Fibroblast of lung (primary cell): ENCODE data around the gene PTPN5.

Experiments
- EZH2 ChIP-seq: IDR thresholded peaks from 2 replicates; pipeline ENCODE4 v1.5.1; 2012; ENCODE audit warnings: low read length, control low read depth, mild to moderate bottlenecking; ENCODE audit errors: missing control alignments
- TF ChIP-seq, protein P1 (sequence below), 2 donors: IDR thresholded peaks in 1 of 2; conservative IDR thresholded peaks in 1 of 2; 1 replicate in 1 of 2; 2 replicates in 1 of 2; pipeline ENCODE4 v1.5.1; 2011 to 2012; ENCODE audit warnings: low read length in 2 of 2, control low read depth in 1 of 2, inconsistent platforms in 1 of 2, low read depth in 1 of 2, mild to moderate bottlenecking in 1 of 2

DNA sequence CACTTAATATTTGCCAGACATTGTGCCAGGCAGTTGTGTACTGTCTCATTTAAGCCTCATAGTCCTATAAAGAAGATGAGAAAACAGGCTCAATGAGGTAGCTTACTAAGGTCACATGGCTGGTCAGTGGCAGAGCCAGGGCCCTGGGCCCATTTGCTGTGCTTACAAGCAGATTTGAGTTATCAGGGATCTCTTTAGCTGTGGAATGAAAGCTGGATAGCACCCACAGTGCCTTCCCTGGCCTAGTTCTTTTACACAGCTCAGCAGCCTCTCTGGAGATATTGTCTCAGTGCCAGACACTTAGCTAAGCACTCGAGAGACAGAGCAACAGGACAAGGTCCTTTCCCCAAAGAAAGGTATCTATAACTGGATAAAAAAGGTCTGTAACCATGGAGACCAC lies 86.9 kb downstream of the PTPN5 start:
- TF ChIP-seq, protein P1, sequence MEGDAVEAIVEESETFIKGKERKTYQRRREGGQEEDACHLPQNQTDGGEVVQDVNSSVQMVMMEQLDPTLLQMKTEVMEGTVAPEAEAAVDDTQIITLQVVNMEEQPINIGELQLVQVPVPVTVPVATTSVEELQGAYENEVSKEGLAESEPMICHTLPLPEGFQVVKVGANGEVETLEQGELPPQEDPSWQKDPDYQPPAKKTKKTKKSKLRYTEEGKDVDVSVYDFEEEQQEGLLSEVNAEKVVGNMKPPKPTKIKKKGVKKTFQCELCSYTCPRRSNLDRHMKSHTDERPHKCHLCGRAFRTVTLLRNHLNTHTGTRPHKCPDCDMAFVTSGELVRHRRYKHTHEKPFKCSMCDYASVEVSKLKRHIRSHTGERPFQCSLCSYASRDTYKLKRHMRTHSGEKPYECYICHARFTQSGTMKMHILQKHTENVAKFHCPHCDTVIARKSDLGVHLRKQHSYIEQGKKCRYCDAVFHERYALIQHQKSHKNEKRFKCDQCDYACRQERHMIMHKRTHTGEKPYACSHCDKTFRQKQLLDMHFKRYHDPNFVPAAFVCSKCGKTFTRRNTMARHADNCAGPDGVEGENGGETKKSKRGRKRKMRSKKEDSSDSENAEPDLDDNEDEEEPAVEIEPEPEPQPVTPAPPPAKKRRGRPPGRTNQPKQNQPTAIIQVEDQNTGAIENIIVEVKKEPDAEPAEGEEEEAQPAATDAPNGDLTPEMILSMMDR (conservative IDR thresholded peaks at IDR 0.05 in 1 of 2, IDR thresholded peaks at IDR 0.05 in 1 of 2; ENCODE audit: low read depth in 1 of 2, low read length in 2 of 2), result no peak
- no peak for TF ChIP-seq EZH2
